ENCODE data around the gene TSSK1B.

TSSK1B gene

GRCh38 chr5:113397046-113397445, 37.7 kb downstream of the TSSK1B start:
- no peak for DNase-seq

DNA sequence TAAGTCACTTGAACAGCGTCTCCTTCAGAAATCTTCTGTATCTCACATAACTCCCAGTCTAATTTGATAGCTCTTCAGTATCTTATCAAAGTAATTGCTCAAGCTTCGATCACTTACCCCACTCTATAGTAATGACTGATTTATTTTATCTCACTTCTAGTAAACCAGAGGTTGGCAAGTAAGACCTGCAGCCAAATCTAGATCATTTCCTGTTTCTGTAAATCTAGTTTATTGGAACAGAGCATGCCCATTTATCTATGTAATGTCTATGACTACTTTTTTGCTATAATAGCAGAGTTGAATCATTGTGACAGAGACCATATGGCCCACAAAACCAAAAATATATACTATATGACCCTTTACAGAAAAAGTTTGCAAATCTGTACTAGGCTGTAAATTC, 40.1 kb downstream of the TSSK1B start:
- DNase-seq = no peak

- no peak for DNase-seq
These were observed 44.6 kb downstream of the TSSK1B start for GRCh38 chr5:113390224-113390623.

DNA sequence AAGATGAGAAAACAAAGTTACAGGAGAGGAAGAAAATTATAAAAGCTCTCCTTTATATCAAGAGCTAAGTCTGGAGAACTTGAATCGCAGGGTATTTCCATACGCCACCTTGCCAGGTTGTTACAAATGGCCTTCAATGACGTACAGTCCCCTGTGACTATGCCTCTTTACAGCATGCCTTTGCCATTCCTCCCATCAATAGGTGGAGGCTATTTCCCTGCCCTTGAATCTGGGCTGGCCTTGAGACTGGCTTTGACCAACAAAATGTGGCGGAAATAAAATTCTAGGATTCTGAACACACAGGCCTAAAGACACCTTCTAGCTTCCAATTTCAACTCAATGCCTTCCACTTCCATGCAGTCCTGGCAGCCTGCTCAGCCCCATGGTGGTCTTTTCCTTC, 45.7 kb downstream of the TSSK1B start:
- no peak for DNase-seq

GRCh38 chr5:113387844-113388243, 46.9 kb downstream of the TSSK1B start:
- DNase-seq = no peak

DNA sequence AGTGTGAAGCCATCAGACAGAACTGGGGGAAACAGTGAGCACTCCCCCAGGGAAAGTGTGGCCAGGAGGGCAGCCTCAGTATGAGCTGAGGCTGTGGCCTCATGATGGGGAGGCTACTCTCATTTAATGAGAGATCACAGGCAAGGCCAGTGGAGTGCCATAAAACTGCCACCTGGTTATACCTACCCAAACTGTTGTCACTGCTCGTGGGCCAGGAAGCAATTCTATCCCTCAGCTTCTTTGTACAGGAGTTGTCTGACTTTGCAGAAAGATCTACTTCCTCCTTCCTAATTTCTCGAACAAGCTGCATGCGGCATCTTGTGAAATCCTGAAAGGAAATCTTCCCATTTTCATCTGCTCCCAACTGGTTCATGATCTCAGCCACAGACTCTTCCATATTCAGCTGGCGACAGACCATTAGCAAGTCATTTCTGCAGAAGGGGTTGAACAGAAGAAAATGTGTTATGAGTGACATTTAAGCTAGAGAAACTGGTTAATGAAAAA, 50.0 kb downstream of the TSSK1B start:
- DNase-seq = no peak

GRCh38 chr5:113382731-113383130, 52.1 kb downstream of the TSSK1B start:
- DNase-seq = no peak
